Central memory CD8-positive, alpha-beta T cell (primary cell): ENCODE results near the gene D2HGDH.
A peak's percentile ranks its signal among the peaks of the same experiment; 100 is the strongest.
"Not testable (repeated sequence)": the region's sequence is repeated elsewhere in the genome, so short reads cannot be mapped to it uniquely, and the experiment has no call there.

ENCODE experiments used
- ATAC-seq: fragments of 150-1000 bp; cut with Tn5 transposase; replicated peaks from 2 replicates; pipeline ENCODE4 v1.10.0; 2022; ENCODE audit warnings: mild to moderate bottlenecking, moderate FRiP score, moderate number of reproducible peaks; ENCODE audit not compliant: poor library complexity, severe bottlenecking; ENCODE audit errors: extremely low read depth
- DNase-seq, 2 donors: peaks; one replicate each; pipeline ENCODE4 v3.0.0; 2021; ENCODE audit warnings: low spot score in 2 of 2
- H3K27ac Mint-ChIP-seq: one replicate; pipeline ENCODE4 v1.8.0; 2022; ENCODE audit warnings: low read depth, mild to moderate bottlenecking, moderate library complexity, mixed read lengths
- H3K27me3 Mint-ChIP-seq: one replicate; pipeline ENCODE4 v1.8.0; 2022; ENCODE audit warnings: mixed read lengths
- H3K36me3 Mint-ChIP-seq: one replicate; pipeline ENCODE4 v1.8.0; 2022; ENCODE audit warnings: mild to moderate bottlenecking, moderate library complexity, mixed read lengths; ENCODE audit not compliant: insufficient read depth
- H3K4me1 Mint-ChIP-seq: one replicate; pipeline ENCODE4 v1.8.0; 2022; ENCODE audit warnings: mixed read lengths
- H3K4me3 Mint-ChIP-seq: one replicate; pipeline ENCODE4 v1.8.0; 2022; ENCODE audit warnings: mild to moderate bottlenecking, moderate library complexity, mixed read lengths
- H3K9me3 Mint-ChIP-seq: one replicate; pipeline ENCODE4 v1.8.0; 2022; ENCODE audit warnings: mixed read lengths

The D2HGDH gene

DNA sequence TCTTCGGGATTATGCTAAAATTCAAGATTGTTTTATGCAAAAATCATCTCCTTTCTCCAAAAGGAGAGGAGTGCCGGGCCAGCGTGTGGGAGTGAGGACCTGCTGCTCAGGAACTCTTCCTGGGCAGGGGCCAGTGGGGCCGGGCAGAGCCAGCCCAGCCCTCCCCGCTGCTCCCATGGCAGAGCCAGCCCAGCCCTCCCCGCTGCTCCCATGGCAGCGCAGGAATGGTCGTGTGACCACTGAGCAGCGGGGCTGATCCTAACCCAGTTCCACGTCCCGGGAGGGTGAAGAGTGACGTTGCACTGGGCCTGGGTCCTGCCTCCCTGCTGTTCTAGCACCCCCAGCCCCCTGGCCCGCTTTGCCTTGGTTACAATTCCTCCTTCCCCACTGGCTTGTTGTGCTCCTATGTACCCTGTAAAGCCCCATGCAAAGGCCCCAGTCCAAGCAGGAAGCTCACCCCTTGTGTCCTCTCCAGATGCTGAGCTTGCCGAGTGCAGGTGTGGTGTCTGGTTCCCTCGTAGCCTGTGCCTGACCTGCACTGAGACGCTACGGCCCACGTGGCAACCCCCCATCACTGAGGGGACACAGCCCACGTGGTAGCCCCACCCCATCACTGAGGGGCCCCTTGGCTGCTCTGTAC, 63.1 kb downstream of the D2HGDH start:
- no peaks in the 10 kb centered on the region for H3K9me3 Mint-ChIP-seq
- ATAC-seq (no peak), DNase-seq (peak; percentile 8 to 9)
- no peaks in the 10 kb centered on the region for H3K4me1 Mint-ChIP-seq
- H3K27ac Mint-ChIP-seq: no peak overlapping the region
- H3K4me3 Mint-ChIP-seq: no peak overlapping the region
- no peaks in the 10 kb centered on the region for H3K27me3 Mint-ChIP-seq
- peaks cover 1% of the 10 kb centered on the region for H3K36me3 Mint-ChIP-seq

- Mint-ChIP-seq H3K9me3 (no peaks in the 10 kb centered on the region), H3K4me3 (no peak overlapping the region), H3K27me3 (no peaks in the 10 kb centered on the region), H3K4me1 (peaks cover 2% of the 10 kb centered on the region), H3K27ac (no peak overlapping the region), H3K36me3 (peaks cover 1% of the 10 kb centered on the region)
- no peak for ATAC-seq
- DNase-seq: peak in 1 of 2 donors; percentile 6
These were observed 63.7 kb downstream of the D2HGDH start for GRCh38 chr2:241798081-241798630.

- ATAC-seq (no peak), DNase-seq (no peak)
- Mint-ChIP-seq H3K4me3 (no peak overlapping the region), H3K27me3 (no peaks in the 10 kb centered on the region), H3K4me1 (peaks cover 6% of the 10 kb centered on the region), H3K9me3 (no peaks in the 10 kb centered on the region), H3K36me3 (peaks cover 3% of the 10 kb centered on the region), H3K27ac (no peak overlapping the region)
These were observed 64.4 kb downstream of the D2HGDH start for GRCh38 chr2:241798631-241799521.

GRCh38 chr2:241799522-241800197, 65.2 kb downstream of the D2HGDH start:
- DNase-seq: peak in 1 of 2 donors; percentile 8
- Mint-ChIP-seq H3K27ac (no peak overlapping the region), H3K9me3 (no peaks in the 10 kb centered on the region), H3K4me1 (peaks cover 6% of the 10 kb centered on the region), H3K36me3 (peaks cover 3% of the 10 kb centered on the region), H3K27me3 (no peaks in the 10 kb centered on the region), H3K4me3 (no peak overlapping the region)
- no peak for ATAC-seq

- not testable (repeated sequence) for ATAC-seq, H3K27me3 Mint-ChIP-seq, H3K9me3 Mint-ChIP-seq, H3K4me3 Mint-ChIP-seq, H3K27ac Mint-ChIP-seq, H3K4me1 Mint-ChIP-seq, H3K36me3 Mint-ChIP-seq, DNase-seq
These were observed 65.9 kb downstream of the D2HGDH start for GRCh38 chr2:241800198-241800903.

DNA sequence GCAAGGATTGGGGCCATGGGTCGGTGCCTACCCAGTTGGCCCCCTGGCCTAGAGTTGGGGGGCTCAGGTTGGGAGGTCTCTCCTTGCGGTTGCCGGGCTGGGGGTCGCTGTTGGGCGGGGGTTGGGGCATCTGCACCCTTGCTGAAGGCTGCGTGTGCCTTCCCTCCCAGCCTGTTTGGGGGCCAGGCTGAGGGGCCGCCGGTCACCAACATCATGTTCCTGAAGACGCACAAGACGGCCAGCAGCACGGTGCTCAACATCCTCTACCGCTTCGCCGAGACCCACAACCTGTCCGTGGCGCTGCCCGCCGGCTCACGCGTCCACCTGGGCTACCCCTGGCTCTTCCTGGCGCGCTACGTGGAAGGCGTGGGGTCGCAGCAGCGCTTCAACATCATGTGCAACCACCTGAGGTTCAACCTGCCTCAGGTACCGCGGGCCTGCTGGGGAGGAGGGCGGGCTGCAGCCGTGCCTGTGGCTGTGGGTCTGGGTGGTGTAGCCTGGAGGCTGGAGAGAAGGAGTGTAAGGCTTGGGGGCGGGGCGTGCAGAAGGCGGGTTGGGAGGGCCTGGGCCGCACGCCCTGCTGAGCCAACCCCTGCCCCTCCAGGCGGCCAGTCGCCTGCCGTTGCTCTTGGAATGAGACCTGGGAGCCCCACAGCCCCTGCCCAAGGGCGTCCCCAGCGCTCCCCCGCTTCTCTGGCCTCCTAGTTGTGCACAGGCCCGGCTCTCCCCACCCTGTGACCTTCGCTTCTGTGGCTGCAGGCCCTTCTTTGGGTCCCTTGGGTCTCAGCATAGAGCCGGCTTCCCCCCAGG, 67.4 kb downstream of the D2HGDH start:
- Mint-ChIP-seq H3K4me1 (peaks cover 6% of the 10 kb centered on the region), H3K9me3 (no peaks in the 10 kb centered on the region), H3K36me3 (peaks cover 3% of the 10 kb centered on the region), H3K27me3 (no peaks in the 10 kb centered on the region), H3K4me3 (peak overlapping the region; percentile 27), H3K27ac (no peak overlapping the region)
- ATAC-seq: no peak
- no peak for DNase-seq

DNA sequence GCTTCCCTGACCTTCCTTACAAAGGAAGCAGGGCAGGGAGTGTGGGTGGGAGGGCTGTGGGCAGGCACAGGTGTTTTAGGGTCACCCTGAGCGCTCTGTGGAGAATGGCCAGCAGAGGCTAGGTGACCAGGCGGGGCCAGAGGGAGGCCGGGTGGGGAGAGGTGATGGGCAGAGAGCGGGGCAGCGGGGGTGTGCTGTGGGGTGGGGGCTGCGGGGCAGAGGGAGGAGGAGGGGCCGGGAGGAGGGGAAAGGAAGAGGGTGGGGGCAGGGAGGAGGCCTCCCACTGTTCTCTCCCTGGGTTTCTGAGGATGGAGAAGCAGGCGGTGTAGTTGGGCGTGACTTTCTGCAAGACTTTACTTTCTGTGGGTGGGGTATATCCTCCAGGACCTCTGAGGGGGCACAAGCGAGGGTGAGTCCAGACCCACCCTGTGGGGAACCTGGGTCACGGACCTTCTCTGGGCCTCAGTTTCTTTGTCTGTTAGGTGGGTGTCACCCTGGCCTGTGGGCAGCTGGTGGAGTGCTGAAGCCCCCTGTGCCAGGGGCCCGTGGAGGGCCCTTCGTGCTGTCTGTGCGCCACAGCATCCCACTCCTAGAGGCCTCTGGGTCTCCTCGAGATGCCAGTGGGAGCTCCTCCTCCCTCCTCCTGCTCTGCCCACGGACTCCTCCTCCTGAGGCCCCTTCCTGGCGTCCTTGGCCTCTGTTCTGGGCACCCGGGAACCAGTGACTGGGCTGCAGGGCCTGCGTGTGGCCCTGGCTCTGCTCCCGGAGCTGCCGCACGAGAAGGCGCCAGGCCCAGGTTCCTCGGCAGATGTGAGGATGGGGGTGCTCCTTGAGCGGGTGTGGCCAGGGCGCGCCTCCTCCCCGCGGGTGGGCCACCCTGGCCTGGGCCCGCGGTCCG, 68.2 kb downstream of the D2HGDH start:
- no peak for DNase-seq
- Mint-ChIP-seq H3K4me1 (peaks cover 6% of the 10 kb centered on the region), H3K27me3 (no peaks in the 10 kb centered on the region), H3K36me3 (peaks cover 3% of the 10 kb centered on the region), H3K27ac (peak overlapping the region; percentile 89), H3K4me3 (peak overlapping the region; percentile 71), H3K9me3 (no peaks in the 10 kb centered on the region)
- ATAC-seq: no peak

DNA sequence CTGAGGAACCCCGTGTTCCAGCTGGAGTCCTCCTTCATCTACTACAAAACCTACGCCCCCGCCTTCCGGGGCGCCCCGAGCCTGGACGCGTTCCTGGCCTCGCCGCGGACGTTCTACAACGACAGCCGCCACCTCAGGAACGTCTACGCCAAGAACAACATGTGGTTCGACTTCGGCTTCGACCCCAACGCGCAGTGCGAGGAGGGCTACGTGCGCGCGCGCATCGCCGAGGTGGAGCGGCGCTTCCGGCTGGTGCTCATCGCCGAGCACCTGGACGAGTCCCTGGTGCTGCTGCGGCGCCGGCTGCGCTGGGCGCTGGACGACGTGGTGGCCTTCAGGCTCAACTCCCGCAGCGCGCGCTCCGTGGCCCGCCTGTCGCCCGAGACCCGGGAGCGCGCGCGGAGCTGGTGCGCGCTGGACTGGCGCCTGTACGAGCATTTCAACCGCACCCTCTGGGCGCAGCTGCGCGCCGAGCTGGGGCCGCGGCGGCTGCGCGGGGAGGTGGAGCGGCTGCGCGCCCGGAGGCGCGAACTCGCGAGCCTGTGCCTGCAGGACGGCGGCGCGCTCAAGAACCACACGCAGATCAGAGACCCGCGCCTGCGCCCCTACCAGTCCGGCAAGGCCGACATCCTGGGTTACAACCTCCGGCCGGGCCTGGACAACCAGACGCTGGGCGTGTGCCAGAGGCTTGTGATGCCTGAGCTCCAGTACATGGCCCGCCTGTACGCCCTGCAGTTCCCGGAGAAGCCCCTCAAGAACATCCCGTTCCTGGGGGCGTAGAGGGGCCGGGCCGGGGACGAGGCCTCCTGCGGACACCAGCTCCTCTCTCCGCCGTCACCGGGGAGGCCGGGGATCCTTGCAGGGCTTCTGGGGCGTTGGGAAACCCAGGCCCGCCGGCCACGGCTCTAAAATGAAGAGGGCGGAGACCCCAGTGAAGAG, 69.2 kb downstream of the D2HGDH start:
- peaks cover 3% of the 10 kb centered on the region for H3K36me3 Mint-ChIP-seq
- peaks cover 6% of the 10 kb centered on the region for H3K4me1 Mint-ChIP-seq
- H3K4me3 Mint-ChIP-seq: peak overlapping the region; percentile 71
- peak in 1 of 2 donors; percentile 36 for DNase-seq
- H3K27ac Mint-ChIP-seq: peak overlapping the region; percentile 89
- no peaks in the 10 kb centered on the region for H3K27me3 Mint-ChIP-seq
- peak; percentile 70 for ATAC-seq
- H3K9me3 Mint-ChIP-seq: no peaks in the 10 kb centered on the region

- peak overlapping the region; percentile 71 for H3K4me3 Mint-ChIP-seq
- no peaks in the 10 kb centered on the region for H3K27me3 Mint-ChIP-seq
- H3K27ac Mint-ChIP-seq: peak overlapping the region; percentile 38
- no peak for ATAC-seq
- peaks cover 3% of the 10 kb centered on the region for H3K36me3 Mint-ChIP-seq
- H3K9me3 Mint-ChIP-seq: no peaks in the 10 kb centered on the region
- no peak for DNase-seq
- H3K4me1 Mint-ChIP-seq: peaks cover 6% of the 10 kb centered on the region
These were observed 70.1 kb downstream of the D2HGDH start for GRCh38 chr2:241804326-241805229.
